ENCODE measurements around the gene KLK11. TPM values are rescaled to one million over a fixed set of nuclear protein-coding genes. Genes with fewer than 3 reads are reported as not detected.

KLK11 gene
- total RNA-seq, 1 experiment from 2014 or later = not detected

DNA sequence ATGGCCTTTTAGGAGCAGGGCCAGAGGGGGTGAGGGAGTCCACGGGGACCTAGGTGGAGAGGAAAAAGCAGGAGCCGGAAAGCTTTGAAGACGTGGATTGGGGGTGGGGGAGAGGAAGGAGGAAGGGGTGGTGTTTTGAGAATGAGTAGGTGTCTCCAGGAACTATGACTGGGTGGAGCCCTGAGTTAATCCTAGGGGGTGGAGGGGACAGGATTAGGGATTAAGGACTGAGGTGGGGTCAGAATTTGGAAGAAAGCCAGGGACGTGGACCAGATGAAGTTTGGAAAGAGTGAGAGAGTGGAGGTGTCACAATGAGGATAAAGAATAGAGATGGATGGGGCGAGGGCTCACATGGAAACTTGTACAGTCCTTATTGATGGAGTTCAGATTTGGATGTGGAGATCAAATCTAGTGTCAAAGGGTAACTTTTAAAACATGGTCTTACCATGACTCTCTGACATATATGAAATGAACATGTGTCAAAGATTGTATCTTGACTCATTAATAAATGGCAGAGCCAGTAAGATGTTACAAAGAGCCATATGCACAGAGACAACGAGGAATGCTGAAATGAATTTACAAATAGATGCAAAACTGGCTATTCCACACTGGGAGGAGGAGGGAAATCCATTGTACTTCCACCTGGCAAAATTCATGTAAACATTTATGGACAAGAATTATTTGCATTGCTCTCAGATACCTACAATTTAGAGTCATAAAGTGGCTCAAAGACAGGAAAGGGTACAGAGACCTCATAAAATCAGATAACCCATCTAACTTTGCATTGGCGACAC is 40.2 kb upstream of the KLK11 start:
- no peaks in the 10 kb centered on the region for H3K36me3 ChIP-seq (ENCODE audit: control insufficient read depth, insufficient read depth, low read length)
- no TSS peak for BruUV-seq (replicated peaks)
- POLR2A ChIA-PET = no interaction called here
- H3K27me3 ChIP-seq (ENCODE audit: control insufficient read depth, insufficient read depth, low read length) = no peaks in the 10 kb centered on the region
- CTCF ChIA-PET = no interaction called here
- H3K9me3 ChIP-seq (ENCODE audit: control insufficient read depth, insufficient read depth, low read depth, low read length) = no peaks in the 10 kb centered on the region
- H3K27ac ChIP-seq (ENCODE audit: low read length) = no peak overlapping the region
- ATAC-seq (no peak), DNase-seq (ENCODE audit: low read depth, low spot score) (no peak)
- intact Hi-C loops (cut with micrococcal nuclease; ENCODE audit: unreplicated experiment) (no loop called here), in situ Hi-C loops (cut with HindIII; ENCODE audit: low pct_unique_long_range_greater_than_20kb, low sequenced_read_pairs) (no loop called here)
- H3K4me1 ChIP-seq (ENCODE audit: control insufficient read depth, insufficient read depth, low read length) = no peaks in the 10 kb centered on the region
- H3K4me3 ChIP-seq (ENCODE audit: low read depth in 2 of 2, low read length in 2 of 2) = no peak overlapping the region
- TF ChIP-seq POLR2AphosphoS5 (IDR thresholded peaks at IDR 0.05; ENCODE audit: low read depth, low read length) = no peak
- TF ChIP-seq, protein P1, sequence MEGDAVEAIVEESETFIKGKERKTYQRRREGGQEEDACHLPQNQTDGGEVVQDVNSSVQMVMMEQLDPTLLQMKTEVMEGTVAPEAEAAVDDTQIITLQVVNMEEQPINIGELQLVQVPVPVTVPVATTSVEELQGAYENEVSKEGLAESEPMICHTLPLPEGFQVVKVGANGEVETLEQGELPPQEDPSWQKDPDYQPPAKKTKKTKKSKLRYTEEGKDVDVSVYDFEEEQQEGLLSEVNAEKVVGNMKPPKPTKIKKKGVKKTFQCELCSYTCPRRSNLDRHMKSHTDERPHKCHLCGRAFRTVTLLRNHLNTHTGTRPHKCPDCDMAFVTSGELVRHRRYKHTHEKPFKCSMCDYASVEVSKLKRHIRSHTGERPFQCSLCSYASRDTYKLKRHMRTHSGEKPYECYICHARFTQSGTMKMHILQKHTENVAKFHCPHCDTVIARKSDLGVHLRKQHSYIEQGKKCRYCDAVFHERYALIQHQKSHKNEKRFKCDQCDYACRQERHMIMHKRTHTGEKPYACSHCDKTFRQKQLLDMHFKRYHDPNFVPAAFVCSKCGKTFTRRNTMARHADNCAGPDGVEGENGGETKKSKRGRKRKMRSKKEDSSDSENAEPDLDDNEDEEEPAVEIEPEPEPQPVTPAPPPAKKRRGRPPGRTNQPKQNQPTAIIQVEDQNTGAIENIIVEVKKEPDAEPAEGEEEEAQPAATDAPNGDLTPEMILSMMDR (IDR thresholded peaks at IDR 0.05) = no peak
- no peak for TF ChIP-seq SIN3A (IDR thresholded peaks at IDR 0.05; ENCODE audit: borderline replicate concordance, insufficient read depth, low read depth, low read length)
- no peak for TF ChIP-seq TCF7L2 (IDR thresholded peaks at IDR 0.05; ENCODE audit: low read depth, low read length)
- TF ChIP-seq REST (IDR thresholded peaks at IDR 0.05; ENCODE audit: insufficient read depth in 1 of 2, low read depth in 2 of 2, low read length in 1 of 2) = no peak

GRCh38 chr19:51065221-51065960 is 39.0 kb upstream of the KLK11 start:
- BruUV-seq (replicated peaks) = no TSS peak
- Histone ChIP-seq H3K9me3 (ENCODE audit: control insufficient read depth, insufficient read depth, low read depth, low read length) (no peaks in the 10 kb centered on the region), H3K27ac (ENCODE audit: low read length) (no peak overlapping the region), H3K27me3 (ENCODE audit: control insufficient read depth, insufficient read depth, low read length) (no peaks in the 10 kb centered on the region), H3K36me3 (ENCODE audit: control insufficient read depth, insufficient read depth, low read length) (no peaks in the 10 kb centered on the region), H3K4me3 (ENCODE audit: low read depth in 2 of 2, low read length in 2 of 2) (no peak overlapping the region; a peak in 1 of 4 replicates), H3K4me1 (ENCODE audit: control insufficient read depth, insufficient read depth, low read length) (no peaks in the 10 kb centered on the region)
- ChIA-PET POLR2A (no interaction called here), CTCF (interaction anchor here (0.8 kb wide), 1 partner anchor 10 kb away, joined by 8 read pairs; no protein-coding TSS in a partner anchor)
- no peak for DNase-seq (ENCODE audit: low read depth, low spot score)
- peak; percentile 38; the same call in 1 of the 2 replicates for ATAC-seq
- intact Hi-C loops (cut with micrococcal nuclease; ENCODE audit: unreplicated experiment) (no loop called here), in situ Hi-C loops (cut with HindIII; ENCODE audit: low pct_unique_long_range_greater_than_20kb, low sequenced_read_pairs) (no loop called here)
- TF ChIP-seq, protein P1 (IDR thresholded peaks at IDR 0.05) = no peak
- TF ChIP-seq REST (IDR thresholded peaks at IDR 0.05; ENCODE audit: insufficient read depth in 1 of 2, low read depth in 2 of 2, low read length in 1 of 2) (no peak), SIN3A (IDR thresholded peaks at IDR 0.05; ENCODE audit: borderline replicate concordance, insufficient read depth, low read depth, low read length) (no peak), POLR2AphosphoS5 (IDR thresholded peaks at IDR 0.05; ENCODE audit: low read depth, low read length) (no peak), TCF7L2 (IDR thresholded peaks at IDR 0.05; ENCODE audit: low read depth, low read length) (no peak)

All from Panc1 (cell line).